Testis (tissue), 2 donors: ENCODE results near the gene TMED5.

Experiments used
- POLR2A ChIP-seq: fragments of 450-650 bp; IDR thresholded peaks from one replicate; pipeline ENCODE4 v1.6.1; 2017; ENCODE audit warnings: antibody characterized with exemption, mild to moderate bottlenecking, moderate library complexity
- TF ChIP-seq, protein P1 (sequence below), 3 experiments: fragments of 450-650 bp in 2 of 3; fragments of 200-600 bp in 1 of 3; sonication (generic) in 1 of 3; IDR thresholded peaks; one replicate each; pipeline ENCODE4 v1.5.1; 2016 to 2019; ENCODE audit warnings: antibody characterized with exemption in 3 of 3, mild to moderate bottlenecking in 2 of 3, moderate library complexity in 1 of 3

- TF ChIP-seq, protein P1, sequence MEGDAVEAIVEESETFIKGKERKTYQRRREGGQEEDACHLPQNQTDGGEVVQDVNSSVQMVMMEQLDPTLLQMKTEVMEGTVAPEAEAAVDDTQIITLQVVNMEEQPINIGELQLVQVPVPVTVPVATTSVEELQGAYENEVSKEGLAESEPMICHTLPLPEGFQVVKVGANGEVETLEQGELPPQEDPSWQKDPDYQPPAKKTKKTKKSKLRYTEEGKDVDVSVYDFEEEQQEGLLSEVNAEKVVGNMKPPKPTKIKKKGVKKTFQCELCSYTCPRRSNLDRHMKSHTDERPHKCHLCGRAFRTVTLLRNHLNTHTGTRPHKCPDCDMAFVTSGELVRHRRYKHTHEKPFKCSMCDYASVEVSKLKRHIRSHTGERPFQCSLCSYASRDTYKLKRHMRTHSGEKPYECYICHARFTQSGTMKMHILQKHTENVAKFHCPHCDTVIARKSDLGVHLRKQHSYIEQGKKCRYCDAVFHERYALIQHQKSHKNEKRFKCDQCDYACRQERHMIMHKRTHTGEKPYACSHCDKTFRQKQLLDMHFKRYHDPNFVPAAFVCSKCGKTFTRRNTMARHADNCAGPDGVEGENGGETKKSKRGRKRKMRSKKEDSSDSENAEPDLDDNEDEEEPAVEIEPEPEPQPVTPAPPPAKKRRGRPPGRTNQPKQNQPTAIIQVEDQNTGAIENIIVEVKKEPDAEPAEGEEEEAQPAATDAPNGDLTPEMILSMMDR (IDR thresholded peaks at IDR 0.05): no peak
- no peak for TF ChIP-seq POLR2A
Measured at GRCh38 chr1:93142161-93142560, 38.1 kb downstream of the TMED5 start.
